GM21825 (cell line): Measurements from ENCODE around the gene TRMO.

Experiments
- ATAC-seq: cut with Tn5 transposase; IDR thresholded peaks from one replicate; pipeline ENCODE4 v1.9.1; 2021; ENCODE audit warnings: mild to moderate bottlenecking, moderate library complexity; ENCODE audit not compliant: unreplicated experiment

Gene TRMO

GRCh38 chr9:97861148-97861475 lies 61.2 kb downstream of the TRMO start:
- ATAC-seq: no peak

GRCh38 chr9:97860451-97861147 lies 61.7 kb downstream of the TRMO start:
- no peak for ATAC-seq

- no peak for ATAC-seq
Observed at GRCh38 chr9:97859346-97859745, 63.0 kb downstream of the TRMO start.

GRCh38 chr9:97858826-97859225 lies 63.5 kb downstream of the TRMO start:
- no peak for ATAC-seq

GRCh38 chr9:97858393-97858713 lies 63.9 kb downstream of the TRMO start:
- ATAC-seq: no peak

GRCh38 chr9:97857606-97858392 lies 64.5 kb downstream of the TRMO start:
- no peak for ATAC-seq

- ATAC-seq: no peak
Observed at GRCh38 chr9:97856857-97857605, 65.3 kb downstream of the TRMO start.

- no peak for ATAC-seq
Observed at GRCh38 chr9:97855899-97856298, 66.4 kb downstream of the TRMO start.

- no peak for ATAC-seq
Observed at GRCh38 chr9:97855486-97855875, 66.8 kb downstream of the TRMO start.

- no peak for ATAC-seq
Observed at GRCh38 chr9:97854696-97855485, 67.4 kb downstream of the TRMO start.
